Measurements from ENCODE around the gene MARK4.
"Not testable (repeated sequence)": the region's sequence is repeated elsewhere in the genome, so short reads cannot be mapped to it uniquely, and the experiment has no call there.

The MARK4 gene

GRCh38 chr19:45243144-45243732 is 7.8 kb upstream of the MARK4 start:
- no peak for DNase-seq (ENCODE audit: low spot score)

GRCh38 chr19:45244133-45244794 is 6.8 kb upstream of the MARK4 start:
- DNase-seq (ENCODE audit: low spot score) = no peak

GRCh38 chr19:45245334-45245787 is 5.7 kb upstream of the MARK4 start, which contains the start of gene EXOC3L2:
EXOC3L2 (minus strand) TSS chr19:45245407; CDS start chr19:45239045, 6,362 bp downstream.
- no peak for DNase-seq (ENCODE audit: low spot score)

- DNase-seq (ENCODE audit: low spot score) = no peak
These were observed 5.2 kb upstream of the MARK4 start for GRCh38 chr19:45245826-45246225.

- DNase-seq (ENCODE audit: low spot score) = no peak
These were observed 3.9 kb upstream of the MARK4 start for GRCh38 chr19:45247136-45247535.

GRCh38 chr19:45249261-45250033 is 1.6 kb upstream of the MARK4 start:
- no peak for DNase-seq (ENCODE audit: low spot score)

- no peak for DNase-seq (ENCODE audit: low spot score)
These were observed 747 bp upstream of the MARK4 start for GRCh38 chr19:45250216-45250831.

- no peak for DNase-seq (ENCODE audit: low spot score)
These were observed 632 bp downstream of the MARK4 start for GRCh38 chr19:45251452-45252354.

GRCh38 chr19:45253396-45254027 is 2.4 kb downstream of the MARK4 start:
- peak; percentile 28 for DNase-seq (ENCODE audit: low spot score)

- DNase-seq (ENCODE audit: low spot score) = no peak
These were observed 3.0 kb downstream of the MARK4 start for GRCh38 chr19:45254044-45254531.

- DNase-seq (ENCODE audit: low spot score) = no peak
These were observed 4.6 kb downstream of the MARK4 start for GRCh38 chr19:45255611-45256157.

- DNase-seq (ENCODE audit: low spot score) = no peak
These were observed 5.8 kb downstream of the MARK4 start for GRCh38 chr19:45256836-45257235.

GRCh38 chr19:45258862-45259261 is 7.8 kb downstream of the MARK4 start:
- no peak for DNase-seq (ENCODE audit: low spot score)

GRCh38 chr19:45262570-45262969 is 11.5 kb downstream of the MARK4 start:
- DNase-seq (ENCODE audit: low spot score) = no peak

GRCh38 chr19:45263013-45263412 is 11.9 kb downstream of the MARK4 start:
- DNase-seq (ENCODE audit: low spot score) = no peak

- DNase-seq (ENCODE audit: low spot score) = no peak
These were observed 13.8 kb downstream of the MARK4 start for GRCh38 chr19:45264781-45265317.

GRCh38 chr19:45265375-45265774 is 14.3 kb downstream of the MARK4 start:
- DNase-seq (ENCODE audit: low spot score) = no peak

GRCh38 chr19:45267296-45267695 is 16.2 kb downstream of the MARK4 start:
- no peak for DNase-seq (ENCODE audit: low spot score)

GRCh38 chr19:45269939-45270338 is 18.9 kb downstream of the MARK4 start:
- not testable (repeated sequence) for DNase-seq (ENCODE audit: low spot score)

- no peak for DNase-seq (ENCODE audit: low spot score)
These were observed 20.1 kb downstream of the MARK4 start for GRCh38 chr19:45271098-45271734.
